Prostate gland (tissue), 2 donors: ENCODE data around the gene ZNF664.

Experiments
- POLR2A ChIP-seq: fragments of 450-650 bp; IDR thresholded peaks from one replicate; pipeline ENCODE4 v1.6.1; 2016; ENCODE audit warnings: antibody characterized with exemption, mild to moderate bottlenecking
- TF ChIP-seq, protein P1 (sequence below), 4 experiments: fragments of 200-600 bp in 2 of 4; fragments of 450-650 bp in 2 of 4; sonication (generic) in 2 of 4; IDR thresholded peaks; 1 replicate in 3 of 4; 2 replicates in 1 of 4; pipeline ENCODE4 v1.5.1; 2016 to 2019; ENCODE audit warnings: antibody characterized with exemption in 4 of 4, mild to moderate bottlenecking in 2 of 4, moderate library complexity in 2 of 4

DNA sequence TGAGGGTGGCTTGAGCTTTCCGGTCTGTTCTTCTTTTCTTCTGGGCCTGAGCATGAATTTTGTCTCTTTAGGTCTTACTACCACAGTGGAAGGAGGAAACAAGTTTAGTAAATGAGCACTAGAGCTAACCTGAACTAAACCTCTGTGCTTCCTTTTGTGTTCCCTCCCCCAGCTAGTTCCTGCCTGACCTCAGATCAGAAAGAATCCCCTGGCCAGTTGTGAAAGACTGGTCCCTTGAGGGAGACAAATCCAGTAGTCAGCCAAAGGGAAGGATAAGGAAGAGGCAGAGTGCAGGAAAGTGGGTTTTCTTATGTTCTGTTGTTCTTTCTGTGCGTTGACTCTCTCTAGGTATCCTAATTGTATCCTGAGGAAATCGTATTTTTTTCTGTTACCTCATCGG is 17.5 kb downstream of the ZNF664 start:
- TF ChIP-seq, protein P1, sequence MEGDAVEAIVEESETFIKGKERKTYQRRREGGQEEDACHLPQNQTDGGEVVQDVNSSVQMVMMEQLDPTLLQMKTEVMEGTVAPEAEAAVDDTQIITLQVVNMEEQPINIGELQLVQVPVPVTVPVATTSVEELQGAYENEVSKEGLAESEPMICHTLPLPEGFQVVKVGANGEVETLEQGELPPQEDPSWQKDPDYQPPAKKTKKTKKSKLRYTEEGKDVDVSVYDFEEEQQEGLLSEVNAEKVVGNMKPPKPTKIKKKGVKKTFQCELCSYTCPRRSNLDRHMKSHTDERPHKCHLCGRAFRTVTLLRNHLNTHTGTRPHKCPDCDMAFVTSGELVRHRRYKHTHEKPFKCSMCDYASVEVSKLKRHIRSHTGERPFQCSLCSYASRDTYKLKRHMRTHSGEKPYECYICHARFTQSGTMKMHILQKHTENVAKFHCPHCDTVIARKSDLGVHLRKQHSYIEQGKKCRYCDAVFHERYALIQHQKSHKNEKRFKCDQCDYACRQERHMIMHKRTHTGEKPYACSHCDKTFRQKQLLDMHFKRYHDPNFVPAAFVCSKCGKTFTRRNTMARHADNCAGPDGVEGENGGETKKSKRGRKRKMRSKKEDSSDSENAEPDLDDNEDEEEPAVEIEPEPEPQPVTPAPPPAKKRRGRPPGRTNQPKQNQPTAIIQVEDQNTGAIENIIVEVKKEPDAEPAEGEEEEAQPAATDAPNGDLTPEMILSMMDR (IDR thresholded peaks at IDR 0.05), result no peak
- no peak for TF ChIP-seq POLR2A
